ELR (cell line): ENCODE results near the gene PRR5.

Experiments used
- DNase-seq: peaks from one replicate; pipeline ENCODE4 v3.0.0-alpha.2; 2015; ENCODE audit warnings: low read depth

The PRR5 gene

DNA sequence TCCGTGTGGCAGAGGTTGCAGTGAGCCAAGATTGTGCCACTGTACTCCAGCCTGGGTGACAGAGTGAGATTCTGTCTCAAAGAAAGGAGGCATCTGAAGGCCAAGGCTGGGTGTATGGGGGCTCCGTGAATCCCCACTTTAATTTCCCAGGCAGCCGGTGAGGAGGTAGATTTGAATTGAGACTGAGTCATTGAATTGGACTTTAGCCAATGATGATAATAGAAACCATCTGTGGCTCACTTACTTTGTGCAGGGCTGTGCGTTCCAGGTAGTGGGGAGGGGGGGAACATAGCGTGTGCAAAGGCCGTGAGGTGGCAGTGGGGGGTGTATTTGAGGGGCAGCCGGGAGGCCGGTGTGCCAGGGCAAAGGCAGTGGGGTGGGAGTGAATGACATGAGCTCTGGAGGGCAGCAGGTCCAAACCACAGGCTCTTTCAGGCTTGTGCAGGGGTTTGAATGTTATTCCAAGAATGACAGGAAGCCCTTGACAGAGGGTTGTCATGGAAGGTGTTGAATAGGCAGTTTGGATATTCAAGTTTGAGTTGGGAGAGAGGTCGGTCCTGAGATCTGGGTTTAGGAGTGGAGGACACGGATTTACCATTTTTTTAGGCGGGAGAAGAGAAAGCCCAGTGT is 56.5 kb downstream of the PRR5 start:
- DNase-seq = peak; percentile 44

DNA sequence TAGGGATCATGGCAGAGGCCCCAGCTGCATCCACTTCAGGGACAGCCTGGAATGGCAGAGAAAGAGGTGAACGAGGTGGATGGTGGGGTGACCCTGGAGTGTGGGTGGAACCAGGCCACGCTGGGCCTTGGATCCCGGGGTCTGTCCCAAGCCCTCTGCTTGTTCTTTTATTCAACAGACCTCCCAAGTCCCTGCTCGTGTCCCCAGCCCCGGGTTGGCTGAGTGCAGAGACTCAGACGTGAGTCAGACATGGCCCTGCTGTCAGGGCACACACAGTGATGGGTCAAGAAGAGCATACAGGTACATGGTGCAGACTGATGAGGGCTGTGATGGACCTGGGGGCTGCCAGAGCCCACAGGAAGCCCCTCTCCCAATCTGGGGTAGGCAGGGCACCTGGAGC is 57.0 kb downstream of the PRR5 start:
- no peak for DNase-seq

DNA sequence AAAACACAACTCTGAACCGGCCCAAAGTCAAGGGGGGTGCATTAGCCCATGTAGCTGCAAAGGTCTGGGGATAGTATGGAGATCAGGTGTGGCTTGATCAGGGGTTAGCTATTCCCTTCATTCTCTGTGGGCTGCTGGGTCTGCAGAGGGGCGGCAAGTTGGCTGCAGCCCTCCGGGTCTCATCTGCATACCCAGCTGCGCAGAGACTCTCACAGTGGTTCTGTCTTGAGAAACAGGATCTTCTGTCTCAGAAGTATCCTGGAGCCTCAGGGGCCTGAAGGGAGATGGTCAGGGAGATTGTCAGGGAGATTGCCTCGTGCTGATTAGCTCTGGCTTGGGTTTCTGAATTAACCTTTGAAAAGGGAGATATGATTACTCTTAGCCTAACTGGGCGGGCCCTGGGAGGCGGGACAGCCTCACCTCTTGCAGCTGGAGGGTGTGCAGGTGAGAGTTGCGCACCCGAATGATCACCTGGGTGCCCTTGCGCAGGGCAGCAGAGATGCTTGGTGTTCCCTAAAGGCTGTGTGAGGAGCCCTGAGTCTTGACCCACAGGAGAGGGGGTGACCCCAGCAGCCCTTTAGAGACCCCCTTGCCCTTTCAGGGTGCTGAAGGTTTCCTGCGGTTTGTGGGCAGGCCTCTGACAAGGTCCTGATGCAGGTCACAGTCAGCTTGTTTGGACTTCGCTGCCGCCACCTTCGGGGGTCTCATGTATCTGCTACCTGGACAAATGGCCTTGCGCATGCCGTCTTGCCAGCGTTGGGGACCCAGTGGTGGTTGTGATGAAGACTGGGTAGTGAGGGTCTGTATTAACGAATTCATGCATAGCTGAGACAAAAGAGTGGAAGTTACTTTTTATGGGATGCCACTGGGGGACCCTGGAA is 57.7 kb downstream of the PRR5 start:
- DNase-seq = no peak

DNA sequence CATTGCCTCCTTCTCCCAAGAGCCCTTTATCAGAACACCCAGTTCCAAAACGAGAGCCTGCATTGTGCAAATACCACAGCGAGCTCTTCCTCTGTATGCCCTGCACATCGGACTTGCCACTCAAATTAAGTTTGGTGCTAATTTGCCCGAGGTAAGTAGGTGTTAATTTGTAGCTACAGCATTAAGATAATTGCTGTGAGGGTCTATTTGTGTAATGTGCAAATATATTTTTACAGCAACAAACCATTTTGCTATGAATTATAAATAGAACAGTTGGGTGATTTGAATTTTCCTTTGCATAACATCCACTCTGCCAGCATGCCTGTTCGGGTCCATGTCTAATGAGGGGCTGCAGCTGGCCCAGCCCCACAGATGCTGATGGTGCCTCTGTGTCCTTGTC is 58.5 kb downstream of the PRR5 start:
- no peak for DNase-seq

DNA sequence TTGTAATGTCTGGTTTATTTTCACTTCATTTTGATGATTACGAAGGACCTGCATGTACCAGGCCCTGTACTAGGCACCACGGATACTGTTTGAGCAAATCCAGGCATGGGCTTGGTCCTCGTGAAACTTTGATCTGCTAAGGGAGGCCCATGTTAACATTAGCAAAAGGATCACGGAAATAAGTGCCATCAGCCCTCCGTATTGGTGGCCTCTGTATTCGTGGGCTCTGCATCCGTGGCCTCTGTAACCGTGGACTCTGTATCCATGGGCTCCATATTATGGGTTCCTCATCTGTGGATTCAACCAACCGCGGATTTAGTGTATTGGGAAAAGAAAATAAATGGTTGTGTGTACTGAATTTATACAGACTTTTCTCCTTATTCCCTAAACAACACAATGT is 59.0 kb downstream of the PRR5 start:
- no peak for DNase-seq

DNA sequence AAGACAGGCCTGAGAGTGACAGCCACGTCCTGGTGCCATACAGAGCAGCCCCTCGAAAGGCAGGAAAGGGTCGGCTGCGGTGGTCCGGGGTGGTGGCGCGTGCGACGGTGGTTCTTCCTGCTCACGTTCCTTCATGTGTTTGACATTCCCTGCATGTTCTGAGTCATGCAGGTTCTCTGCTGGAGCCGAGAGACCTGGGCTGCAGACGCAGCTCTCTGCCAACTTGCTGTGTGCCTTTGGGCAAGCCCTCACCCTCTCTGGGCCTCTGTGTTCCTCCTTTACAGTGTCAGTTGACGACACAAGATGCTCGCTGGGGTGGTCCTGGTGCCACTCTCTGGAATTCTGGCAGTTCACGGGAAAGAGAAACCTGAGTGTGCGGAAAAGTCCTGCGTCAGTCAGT is 62.4 kb downstream of the PRR5 start:
- no peak for DNase-seq

DNA sequence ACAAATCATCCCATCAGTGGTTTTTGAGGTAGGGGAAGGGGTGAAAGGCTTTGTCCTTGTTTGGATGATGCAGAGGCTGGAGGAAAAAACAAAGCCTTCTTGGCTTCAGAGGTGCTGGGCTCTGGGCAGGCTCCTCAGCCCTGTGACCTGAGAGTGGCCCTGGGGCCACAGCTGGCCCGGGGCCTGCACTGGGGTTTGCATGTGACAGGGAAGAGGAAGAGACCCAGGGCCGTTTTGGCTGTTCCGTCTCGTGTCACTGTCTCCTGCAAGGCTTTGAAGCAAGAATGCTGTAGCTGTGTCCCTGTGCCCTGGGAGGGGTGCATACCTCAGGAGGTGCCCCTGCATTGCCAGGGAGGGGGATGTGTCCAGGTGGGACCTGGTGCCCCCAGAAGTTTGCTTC is 63.0 kb downstream of the PRR5 start:
- DNase-seq = no peak

DNA sequence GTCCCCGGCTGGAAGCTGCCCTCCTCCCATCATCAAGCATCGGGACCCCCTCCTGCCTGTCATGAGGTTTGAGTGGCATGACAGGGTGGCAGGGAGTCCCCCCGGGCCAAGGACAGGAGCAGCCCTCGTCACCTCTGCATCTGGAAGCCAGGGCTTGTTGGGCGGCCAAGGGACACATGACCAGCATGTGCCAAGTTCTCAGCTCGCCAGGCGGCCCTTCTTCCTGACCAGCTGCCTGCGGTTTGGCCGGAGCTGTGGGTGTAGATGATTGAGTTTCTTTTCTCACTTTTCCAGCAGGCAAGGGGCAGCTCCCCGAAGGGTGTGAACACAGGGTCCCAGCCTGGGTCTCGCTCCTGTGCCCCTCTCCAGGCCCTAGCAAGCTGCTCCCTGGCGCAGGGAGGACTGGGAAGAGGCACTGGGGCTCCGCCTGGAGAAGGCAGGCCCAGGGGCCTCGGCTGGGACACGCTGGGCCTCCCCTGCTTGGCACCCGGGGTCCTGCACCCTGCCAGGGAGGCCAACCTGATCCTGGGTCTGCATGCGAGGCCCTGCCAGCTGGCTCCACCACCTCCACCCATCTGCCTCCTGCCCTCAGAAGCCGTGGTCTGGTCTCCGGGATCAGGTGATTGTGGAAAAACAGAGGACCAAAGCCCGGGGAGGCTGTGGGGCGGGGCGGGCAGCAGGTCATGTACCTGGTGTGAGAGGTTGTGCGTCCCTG is 63.7 kb downstream of the PRR5 start:
- no peak for DNase-seq

DNA sequence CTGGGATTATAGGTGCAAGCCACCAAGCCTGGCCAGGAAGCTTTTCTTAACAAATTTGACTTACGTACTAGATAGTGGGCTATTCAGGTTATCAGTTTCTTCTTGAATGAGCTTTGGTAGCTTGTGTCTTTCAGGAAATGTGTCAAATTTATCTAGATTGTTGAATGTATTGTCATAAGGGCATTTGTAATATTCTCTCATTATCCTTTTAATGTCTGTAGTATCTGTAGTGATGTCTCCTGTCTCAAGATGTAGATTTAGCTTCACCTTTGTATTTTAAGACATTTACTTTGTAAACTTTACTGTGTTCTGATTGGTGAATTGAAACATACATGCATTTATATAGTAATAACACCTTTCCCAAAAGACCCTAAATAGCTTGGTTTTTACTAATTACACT is 71.1 kb downstream of the PRR5 start:
- DNase-seq = no peak

DNA sequence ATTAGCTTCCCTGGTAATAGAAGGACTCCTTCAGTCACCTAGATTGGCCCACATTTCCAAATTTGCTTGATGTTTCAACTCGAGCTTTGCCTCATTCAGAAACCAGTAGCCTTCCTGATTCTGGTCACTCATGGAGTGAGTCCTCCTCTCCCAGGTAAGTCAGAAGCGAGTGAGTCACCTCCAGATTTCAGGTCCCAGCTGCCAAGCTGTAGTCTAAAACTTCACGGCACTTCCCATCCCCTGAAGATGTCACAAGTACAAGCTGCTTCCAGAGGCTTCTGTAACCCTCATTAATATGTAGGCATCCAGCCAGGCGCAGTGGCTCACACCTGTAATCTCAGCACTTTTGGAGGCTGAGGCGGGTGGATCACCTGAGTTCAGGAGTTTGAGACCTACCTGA is 73.9 kb downstream of the PRR5 start:
- DNase-seq = no peak

DNA sequence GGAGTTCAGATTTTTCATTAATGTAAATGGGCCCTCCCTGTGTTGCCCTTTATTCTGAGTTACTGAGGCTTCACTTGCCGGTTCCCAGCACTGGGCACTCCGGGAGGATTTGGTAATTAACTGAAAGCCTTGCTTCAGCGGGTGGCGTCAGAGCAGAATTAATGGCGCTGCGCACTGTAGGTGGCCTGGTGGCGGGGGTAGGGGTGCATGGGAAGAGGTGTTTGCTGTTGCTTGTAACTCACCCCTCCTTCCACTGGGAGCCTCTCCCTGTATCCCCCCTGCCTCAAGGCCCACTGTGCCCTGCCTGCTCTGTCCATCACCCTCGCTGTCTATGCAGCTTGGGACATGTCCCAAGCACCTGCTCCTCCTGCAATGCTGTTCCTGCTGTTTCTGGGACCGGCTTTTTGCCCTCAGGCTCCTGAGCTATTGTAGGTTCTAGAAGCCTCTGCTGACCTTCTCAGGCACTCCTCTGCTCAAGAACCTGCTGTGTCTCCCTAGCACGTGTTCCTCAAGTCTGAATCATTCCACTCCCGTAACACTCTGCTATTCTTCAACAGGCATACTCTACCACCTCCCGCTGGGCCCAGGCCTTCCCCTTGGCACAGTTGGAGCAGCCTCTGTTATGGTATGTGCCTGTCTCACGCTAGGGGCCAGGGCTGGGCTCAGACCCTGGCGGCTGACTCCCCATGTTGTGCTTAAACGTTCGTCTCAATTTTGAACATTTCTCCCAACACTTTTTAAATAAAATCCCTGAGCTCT is 74.8 kb downstream of the PRR5 start:
- DNase-seq = no peak

DNA sequence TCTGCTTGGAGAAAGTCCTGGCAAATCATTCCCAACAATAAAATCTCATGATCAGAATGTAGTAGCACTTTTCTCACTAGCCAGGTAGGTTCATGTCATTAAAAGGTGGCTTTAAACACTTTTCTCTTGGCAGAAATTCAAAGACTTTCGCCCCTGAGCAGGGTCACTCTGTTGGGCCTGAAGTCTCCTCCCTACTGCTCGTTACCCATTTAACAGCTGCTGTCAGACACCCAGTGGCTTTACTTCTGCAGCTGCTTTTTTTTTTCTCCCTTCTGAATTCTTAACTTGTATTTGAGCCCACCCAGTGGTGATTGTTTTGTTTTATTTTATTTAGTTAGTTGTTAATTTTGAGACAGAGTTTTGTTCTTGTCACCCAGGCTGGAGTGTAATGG is 75.4 kb downstream of the PRR5 start:
- DNase-seq = no peak

DNA sequence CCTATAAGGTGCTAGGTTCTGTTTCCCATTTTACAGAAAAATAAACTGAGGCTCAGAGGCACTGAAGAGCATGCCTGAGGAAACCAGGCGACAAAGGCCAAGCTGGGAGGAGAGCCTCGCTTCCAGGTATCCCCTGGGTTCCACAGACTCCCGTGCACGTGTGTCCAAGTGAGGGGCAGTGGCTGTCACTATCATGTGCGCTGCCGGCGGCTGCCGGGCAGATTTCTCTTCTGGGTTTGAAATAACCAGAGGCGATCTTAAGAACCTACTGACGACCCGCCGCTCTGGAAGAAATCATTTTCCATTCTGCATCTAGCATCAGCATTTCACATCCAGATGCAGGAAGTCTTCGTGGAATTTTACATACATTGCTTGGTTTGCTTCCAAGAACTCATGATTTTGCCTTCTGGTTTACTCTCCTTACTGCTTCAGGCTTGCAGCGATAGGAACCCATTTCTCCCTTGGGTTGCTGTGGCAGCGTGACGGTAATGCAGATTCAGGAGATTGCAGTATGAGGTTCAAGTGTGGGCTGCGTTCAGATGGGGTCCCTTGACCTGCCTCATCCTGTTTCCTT is 79.0 kb downstream of the PRR5 start:
- DNase-seq = no peak

DNA sequence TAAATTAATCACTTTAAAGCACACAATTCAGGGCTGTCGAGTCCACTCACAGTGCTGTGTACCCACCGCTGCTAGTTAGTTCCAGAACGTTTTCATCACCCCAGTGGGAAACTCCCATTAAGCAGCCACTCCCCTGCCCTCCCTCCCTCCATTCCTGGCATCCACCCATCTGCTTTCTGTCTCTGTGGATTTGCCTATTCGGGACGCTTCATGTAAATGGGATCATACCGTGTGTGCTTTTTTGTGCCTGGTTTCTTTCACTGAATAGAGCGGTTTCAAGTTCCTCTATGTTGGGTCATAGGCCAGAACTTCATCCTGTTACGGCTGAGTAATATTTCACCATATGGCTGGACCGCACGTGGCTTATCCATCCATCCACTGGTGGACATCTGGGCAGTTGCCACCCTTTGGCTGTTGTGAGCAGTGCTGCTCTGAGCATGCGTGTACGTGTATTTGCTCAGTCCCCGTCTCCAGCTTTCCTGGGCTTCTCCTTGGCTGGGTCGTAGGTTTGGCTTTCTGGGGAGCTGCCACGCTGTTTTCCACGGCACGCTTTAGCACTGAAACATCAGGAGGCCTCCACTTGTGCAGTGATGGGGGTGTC is 80.5 kb downstream of the PRR5 start:
- no peak for DNase-seq

DNA sequence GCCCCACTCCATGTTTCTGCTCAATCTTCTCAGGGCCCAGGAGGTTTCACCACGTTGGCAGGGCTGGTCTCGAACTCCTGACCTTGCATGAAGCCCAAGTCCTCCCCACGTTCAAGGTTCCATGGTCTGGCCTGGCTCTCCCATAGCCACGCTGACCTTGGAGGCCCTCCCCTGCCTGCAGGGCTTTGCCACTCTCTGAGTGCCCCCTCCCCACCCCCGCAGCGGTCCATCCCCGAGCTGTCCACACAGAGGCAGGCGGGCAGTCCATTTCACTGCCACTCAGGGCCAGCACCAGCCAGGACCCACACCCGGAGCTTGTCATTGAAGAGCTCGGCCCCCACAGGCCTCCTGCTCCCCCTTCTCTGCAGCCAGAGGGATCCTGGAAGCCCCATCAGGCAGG is 81.1 kb downstream of the PRR5 start:
- no peak for DNase-seq

DNA sequence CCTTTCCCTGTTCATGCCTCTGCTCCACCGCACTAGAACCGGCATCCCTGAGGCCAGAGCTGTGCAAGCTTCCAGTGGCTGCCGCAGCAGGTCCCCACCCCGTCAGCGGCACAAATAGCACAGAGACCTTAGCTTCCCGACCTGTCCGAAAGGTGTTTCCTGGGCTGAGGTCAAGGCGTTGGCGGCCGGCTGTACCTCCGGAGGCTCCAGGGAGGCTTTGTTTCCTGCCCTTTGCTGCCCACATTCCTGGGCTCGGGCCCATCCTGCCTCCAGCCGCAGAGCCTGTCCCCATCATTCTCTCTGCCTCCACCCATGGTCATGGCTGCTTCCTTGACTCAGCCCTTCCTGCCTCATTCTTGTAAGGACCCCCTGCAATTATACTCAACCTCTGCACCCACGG is 81.6 kb downstream of the PRR5 start:
- no peak for DNase-seq

DNA sequence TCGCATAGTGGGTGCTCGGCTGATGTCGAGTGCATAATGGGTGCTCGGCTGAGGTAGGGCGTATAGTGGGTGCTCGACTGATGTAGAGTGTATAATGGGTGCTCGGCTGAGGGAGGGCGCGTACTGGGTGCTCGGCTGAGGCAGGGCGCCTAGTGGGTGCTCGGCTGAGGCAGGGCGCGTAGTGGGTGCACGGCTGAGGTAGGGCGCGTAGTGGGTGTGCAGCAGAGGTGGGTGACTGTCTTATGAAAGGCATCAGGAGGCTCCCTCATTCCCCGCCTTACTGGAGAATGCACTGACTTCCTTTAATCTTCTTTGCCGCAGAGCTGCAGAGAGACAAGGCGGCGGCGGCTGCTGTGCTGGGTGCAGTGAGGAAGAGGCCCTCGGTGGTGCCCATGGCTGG is 84.1 kb downstream of the PRR5 start:
- DNase-seq = no peak

DNA sequence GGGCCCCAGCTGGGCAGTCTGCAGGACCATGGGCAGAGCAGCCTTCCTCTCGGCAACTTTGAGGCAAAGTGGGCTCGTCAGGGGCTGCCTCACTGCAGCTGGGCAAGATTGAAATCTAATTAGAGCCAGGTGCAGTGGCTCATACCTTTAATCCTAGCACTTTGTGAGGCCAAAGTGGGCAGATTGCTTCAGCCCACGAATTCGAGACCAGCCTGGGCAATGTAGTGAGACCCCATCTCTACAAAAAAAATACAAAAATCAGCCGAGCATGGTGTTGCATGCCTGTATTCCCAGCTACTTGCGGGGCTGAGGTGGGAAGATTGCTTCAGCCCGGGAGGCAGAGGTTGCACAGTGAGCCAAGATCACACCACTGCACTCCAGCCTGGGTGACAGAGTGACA is 84.6 kb downstream of the PRR5 start:
- DNase-seq = no peak
